Stimulated activated CD4-positive, alpha-beta T cell treated with anti-CD3 and anti-CD28 coated beads, Interleukin-12 subunit alpha, Interleukin-12 subunit beta, amount 100 ng/mL, for 24 hours (primary cell): Measurements from ENCODE around the gene HSPB2.
"Not testable (repeated sequence)": the region's sequence is repeated elsewhere in the genome, so short reads cannot be mapped to it uniquely, and the experiment has no call there.

ENCODE experiments used
- DNase-seq, 2 experiments: peaks; one replicate each; pipeline ENCODE4 v3.0.0-alpha.2; 2020; ENCODE audit warnings: low read depth in 2 of 2

HSPB2 gene, protein sequence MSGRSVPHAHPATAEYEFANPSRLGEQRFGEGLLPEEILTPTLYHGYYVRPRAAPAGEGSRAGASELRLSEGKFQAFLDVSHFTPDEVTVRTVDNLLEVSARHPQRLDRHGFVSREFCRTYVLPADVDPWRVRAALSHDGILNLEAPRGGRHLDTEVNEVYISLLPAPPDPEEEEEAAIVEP

GRCh38 chr11:111912535-111912934 lies at the start of gene HSPB2:
Gene HSPB2 (plus strand): TSS chr11:111912734. CDS start chr11:111912830, 96 bp downstream.
- no peak for DNase-seq

- DNase-seq: no peak
Observed at GRCh38 chr11:111870113-111870512, 42.4 kb upstream of the HSPB2 start.

- no peak for DNase-seq
Observed at GRCh38 chr11:111870522-111870885, 42.0 kb upstream of the HSPB2 start.

DNA sequence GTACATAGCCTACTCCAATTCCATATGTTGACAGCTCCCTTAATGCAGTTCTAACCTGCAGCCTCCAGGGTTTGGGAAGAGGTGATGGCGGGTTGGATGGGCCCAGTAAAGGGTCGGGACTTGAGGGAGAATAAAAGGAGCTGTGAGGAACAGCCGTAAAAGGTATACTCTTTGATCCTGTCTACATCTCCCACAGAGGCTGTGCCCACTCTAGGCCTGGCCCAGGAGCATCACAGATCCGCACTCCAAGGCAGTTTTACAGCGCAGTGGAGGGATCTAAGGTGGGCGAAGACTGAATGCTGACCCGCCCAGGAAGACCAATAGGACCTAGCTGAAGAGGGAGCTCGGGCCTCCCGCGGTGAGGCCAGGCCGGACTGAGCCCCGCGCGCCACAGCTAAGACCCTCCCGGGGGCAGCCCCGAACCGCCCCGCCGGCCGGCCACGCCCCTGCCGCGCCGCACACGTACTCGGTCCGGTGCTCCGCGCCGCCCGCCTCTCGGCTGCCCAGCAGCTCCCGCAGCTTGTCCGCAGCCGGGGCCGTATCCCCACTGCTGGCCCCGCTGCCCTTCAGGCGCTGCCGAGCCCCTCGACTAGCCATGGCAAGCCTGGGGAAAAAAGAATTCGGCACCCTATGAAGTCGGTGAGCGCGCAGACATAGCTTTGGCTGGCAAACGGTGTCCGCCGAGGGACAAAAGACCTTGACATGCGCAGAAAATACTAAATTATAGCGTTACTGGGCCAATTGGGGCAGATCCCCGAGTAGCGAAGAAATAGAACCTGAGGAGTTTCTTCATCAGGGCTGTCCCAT lies 41.4 kb upstream of the HSPB2 start, which contains the start of gene ALG9:
ALG9 (minus strand) TSS at position 696 of the 807 bp plus-strand sequence; CDS start at position 597, 99 bp downstream.
- DNase-seq: peak; percentile 80 to 92

GRCh38 chr11:111871693-111872161 lies 40.8 kb upstream of the HSPB2 start:
- DNase-seq: no peak

DNA sequence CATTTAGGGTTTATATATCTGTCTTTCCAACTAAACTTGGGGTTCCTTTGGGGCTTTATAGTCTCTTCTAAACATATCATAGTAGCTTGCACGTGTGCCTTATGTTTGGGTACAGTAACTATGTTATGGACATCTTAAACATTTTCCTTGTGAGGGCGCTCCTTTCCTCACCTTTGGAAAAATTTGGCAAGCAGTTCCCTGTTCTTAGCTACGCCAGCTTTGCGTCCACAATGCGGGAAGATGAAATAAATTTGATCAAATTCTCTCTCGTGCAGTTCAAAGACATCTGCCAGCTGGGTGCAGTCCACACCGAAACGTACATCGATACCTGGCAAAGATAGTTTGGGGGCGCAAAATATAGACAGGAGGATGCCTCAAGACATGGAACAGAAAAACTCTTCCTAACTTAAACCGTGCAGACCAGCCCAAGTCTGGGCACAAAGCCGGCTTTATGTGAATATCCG lies 34.1 kb upstream of the HSPB2 start:
- no peak for DNase-seq

DNA sequence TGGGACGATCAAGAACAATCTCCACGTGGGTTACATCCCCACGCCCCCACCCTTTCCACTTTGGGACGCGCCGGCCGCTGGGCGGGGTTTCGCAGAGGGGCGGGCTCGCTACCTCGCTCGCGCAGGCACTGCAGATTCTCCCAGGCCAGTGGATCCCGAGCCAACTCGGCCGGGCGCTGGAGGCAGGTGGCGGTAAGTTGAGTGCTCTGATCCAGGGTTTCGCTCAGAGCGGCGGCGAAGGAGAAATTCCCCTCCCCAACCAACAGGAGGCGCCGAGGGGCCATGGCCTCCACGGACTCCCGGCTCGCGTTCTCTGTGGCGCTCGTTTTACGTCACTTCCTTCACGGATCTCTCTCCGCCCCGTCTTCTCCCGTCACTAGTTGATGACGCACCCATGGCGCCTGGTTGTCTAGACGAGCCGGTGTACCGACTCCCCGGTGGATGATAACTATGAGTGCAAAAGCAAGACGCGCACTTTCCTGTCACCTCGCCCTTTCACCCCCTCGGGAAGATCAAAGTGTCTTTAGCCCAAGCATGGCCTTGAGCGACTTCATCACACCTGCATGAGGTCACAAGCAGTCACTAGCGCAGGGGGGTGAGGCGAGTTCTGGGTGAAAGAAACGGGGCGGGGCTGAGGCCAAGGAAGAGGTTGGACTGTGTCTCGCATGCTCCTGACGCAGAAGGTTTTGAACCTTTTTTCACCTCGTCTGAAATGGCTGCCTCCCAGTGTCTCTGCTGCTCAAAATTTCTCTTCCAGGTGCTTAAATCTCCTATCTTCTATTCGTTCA lies 33.5 kb upstream of the HSPB2 start, which contains the start of the genes CFAP68 and FDXACB1:
CFAP68 (plus strand) TSS at position 693 of the 788 bp plus-strand sequence; CDS start at position 713, 20 bp downstream.
FDXACB1 (minus strand) TSS at position 317 of the 788 bp plus-strand sequence; CDS start at position 284, 33 bp downstream.
- peak; percentile 87 to 91 for DNase-seq

DNA sequence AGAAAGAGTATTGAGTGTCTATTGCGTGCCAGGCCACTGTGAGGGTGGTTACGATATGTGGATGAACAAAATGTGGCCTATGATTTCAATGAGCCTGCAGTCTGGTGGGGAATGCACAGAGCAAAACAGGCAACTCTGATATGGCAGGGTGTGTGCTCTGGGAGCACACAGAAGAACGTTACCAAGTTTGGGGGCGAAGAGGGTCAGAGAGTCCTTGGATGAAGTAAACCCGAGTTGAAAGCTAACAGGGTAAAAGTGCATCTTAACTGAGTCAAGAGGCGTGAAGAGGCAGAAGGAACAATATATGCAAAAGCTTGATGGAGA lies 32.9 kb upstream of the HSPB2 start:
- no peak for DNase-seq

DNA sequence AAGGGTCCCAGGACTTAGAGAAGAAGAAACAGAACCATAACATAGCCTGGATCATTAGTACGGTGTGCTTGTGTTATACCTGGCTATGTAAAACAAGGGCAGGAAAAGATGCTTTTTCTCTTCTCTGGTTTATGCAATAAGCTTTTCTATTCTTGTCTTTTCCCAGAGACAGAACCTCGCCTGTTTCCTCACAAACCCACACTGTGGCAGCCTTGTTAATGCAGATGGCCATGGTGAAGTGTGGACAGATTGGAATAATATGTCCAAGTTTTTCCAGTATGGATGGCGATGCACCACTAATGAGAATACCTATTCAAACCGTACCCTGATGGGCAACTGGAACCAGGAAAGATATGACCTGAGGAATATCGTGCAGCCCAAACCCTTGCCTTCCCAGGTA lies 30.3 kb upstream of the HSPB2 start:
- DNase-seq: no peak

DNA sequence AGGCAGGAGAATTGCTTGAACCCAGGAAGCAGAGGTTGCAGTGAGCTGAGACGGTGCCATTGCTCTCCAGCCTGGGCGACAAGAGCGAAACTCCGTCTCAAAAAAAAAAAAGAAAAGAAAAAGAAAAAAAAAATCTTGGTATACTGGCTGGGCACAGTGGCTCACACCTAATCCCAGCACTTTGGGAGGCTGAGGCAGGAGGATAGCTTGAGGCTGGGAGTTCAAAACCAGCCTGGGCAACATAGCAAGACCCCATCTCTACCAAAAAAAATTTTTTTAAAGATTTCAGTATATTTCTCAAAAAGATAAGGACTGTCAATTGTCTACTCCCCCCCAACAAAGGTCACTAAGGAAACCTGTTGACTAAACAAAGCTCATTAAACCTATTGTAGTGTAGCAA lies 27.5 kb upstream of the HSPB2 start:
- DNase-seq: not testable (repeated sequence)

GRCh38 chr11:111886032-111886431 lies 26.5 kb upstream of the HSPB2 start:
- no peak for DNase-seq

DNA sequence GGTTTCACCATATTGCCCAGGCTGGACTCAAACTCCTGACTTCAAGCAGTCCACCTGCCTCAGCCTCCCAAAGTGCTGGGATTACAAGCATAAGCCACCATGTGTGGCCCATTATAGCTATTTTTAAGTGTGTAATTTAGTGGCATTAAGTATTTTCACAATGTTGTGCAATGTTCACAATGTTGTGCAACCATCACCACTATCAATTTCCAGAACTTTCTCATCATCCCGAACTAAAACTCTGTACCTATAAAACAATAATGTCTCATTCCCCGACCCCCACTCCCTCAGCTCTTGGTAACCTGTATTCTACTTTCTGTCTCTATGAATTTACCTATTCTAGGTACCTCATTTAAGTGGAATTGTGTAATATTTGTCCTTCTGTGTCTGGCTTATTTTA lies 25.7 kb upstream of the HSPB2 start:
- DNase-seq: no peak

GRCh38 chr11:111905411-111905810 lies 7.1 kb upstream of the HSPB2 start:
- DNase-seq: no peak

DNA sequence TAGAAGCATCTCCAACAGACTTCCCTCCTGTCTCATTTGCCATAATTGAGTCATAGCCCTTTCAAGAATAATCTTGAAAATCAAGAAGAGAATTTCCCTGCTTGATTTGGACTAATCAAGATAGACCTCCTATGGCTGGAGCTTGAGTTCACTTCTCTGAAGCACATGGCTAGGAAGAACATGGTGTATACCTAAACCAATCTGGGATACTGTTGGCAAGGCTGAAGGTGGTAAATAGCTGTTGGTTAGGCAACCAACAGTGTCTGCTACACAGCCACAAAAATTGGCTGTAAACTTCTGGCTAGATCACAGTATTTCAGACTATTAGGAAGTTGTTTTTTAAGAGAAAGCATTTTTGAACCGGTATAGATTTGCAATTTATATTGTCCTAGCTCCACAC lies 5.9 kb upstream of the HSPB2 start:
- no peak for DNase-seq

DNA sequence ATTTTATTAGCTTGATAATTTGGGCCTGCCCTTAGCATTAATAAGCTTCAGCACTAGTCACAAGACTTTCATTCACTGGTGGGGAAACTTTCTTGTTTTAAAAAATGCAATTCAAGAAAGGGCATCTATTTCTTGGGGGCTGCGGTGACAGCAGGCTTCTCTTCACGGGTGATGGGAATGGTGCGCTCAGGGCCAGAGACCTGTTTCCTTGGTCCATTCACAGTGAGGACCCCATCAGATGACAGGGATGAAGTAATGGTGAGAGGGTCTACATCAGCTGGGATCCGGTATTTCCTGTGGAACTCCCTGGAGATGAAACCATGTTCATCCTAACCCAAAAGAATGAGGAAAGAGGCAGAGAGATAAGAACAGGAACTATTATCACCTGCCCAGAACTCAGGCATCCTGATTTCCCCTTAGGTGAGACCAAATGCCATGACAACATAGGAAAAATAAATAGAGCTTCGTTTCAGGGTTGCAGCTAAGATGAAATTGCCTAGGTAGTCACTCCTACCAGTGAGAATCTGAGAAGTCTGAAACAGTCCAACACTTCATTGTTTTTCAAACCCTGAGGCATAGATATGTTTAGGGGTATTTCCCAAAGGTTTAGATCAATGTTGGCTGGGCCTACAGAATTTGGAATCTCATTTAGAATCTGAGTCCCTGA lies 3.8 kb upstream of the HSPB2 start:
- no peak for DNase-seq

- no peak for DNase-seq
Observed at GRCh38 chr11:111909378-111909777, 3.2 kb upstream of the HSPB2 start.

DNA sequence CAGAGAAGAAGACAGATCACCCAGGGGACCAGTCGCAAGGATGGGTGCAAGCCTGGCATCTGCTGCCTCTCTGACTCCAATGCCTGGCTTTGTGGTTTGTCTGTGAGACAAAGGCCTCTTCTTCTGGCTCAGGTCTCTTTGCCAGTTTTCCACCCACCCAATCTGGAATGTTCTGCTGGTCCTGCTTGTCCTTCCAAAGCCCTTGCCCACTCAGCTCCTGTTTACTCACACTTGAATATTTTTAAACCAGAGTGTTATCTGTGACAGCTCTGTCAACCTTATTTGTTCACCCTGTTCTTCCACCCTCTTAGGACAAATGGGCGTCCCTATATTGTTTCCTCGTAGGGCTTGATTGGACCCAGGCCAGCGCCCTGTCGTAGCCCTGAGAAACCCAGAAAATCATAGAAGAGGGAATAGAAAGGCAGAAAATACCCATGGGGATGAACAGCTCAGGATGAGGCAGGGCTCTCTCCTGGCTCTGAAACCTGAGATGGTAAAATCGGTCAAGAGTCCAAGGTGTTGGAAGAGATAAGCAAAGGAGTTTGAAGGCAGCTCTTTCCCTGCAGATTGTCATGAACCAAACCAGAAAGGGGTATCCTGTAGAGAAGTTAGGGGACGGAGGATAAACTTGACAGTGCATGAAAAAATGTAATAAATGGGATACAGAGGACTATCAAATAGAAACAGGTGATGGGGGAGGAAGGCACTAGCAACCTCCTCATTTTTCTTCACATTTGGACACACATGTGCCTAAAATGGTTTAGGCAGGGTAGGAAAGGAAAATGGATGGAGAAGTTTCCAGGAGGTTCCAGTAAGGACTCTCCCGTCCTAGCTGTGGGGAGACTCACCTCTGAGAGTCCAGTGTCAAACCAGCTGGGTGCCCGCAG lies 1.6 kb upstream of the HSPB2 start:
- no peak for DNase-seq

DNA sequence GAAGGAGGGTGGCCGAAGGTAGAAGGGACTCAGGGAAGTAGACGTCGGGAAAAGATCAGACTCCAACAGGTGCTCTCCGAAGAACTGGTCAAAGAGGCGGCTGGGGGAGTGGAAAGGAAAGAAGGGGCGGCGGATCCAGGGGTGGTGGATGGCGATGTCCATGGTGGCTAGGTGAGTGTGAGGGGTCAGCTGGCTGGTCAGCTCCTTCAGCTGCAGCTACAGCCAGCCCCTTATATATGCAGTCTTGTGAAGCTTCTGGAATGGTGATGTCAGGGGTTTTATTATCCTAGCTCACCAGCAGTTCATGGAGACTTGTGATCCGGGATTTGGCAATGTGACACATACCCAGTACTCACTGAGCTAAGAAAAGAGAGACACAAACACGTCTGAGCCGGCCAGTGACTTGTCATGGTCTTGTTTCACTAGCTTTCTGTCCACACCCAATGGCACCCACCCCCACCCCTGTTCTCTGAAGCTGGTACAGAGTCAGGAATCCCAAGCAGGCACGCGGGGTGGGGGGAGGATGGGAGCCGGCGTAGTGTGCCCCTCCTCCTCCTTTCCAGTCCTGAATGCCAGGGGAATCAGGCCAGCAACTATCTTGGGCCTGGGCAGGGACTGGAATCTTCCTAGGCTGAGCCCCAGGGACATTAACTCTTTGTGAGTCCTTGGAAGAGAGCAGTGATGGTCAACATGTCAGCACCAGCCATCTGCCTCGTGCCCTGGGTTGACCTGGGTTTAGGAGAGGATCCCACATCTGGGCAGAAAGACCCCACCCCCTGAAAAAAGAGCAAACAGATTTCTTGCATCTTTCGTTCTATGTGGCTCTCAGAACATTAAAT lies 752 bp upstream of the HSPB2 start, which contains the start of gene CRYAB:
CRYAB (minus strand) TSS at position 208 of the 839 bp plus-strand sequence; CDS start at position 162, 46 bp downstream.
- DNase-seq: no peak

- DNase-seq: no peak
Observed at GRCh38 chr11:111913031-111913861, 712 bp downstream of the HSPB2 start.
